Inferior parietal cortex (tissue), 1 donor: ENCODE measurements around the gene ULK4.
"Not testable (repeated sequence)": the region's sequence is repeated elsewhere in the genome, so short reads cannot be mapped to it uniquely, and the experiment has no call there.

ENCODE experiments used
- DNase-seq: peaks from one replicate; pipeline ENCODE4 v3.0.0-alpha.2; 2016; ENCODE audit errors: extremely low spot score

ULK4 gene

GRCh38 chr3:41649129-41649739 lies 312.7 kb downstream of the ULK4 start:
- no peak for DNase-seq

DNA sequence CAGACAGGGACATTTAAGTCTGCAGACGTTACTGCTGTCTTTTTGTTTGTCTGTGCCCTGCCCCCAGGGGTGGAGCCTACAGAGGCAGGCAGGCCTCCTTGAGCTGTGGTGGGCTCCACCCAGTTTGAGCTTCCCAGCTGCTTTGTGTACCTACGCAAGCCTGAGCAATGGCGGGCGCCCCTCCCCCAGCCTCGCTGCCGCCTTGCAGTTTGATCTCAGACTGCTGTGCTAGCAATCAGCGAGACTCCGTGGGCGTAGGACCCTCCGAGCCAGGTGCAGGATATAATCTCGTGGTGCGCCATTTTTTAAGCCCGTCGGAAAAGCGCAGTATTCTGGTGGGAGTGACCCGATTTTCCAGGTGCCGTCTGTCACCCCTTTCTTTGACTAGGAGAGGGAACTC lies 314.2 kb downstream of the ULK4 start:
- DNase-seq = not testable (repeated sequence)

GRCh38 chr3:41640076-41640475 lies 321.8 kb downstream of the ULK4 start:
- no peak for DNase-seq

GRCh38 chr3:41638381-41638780 lies 323.5 kb downstream of the ULK4 start:
- no peak for DNase-seq

GRCh38 chr3:41632700-41633099 lies 329.2 kb downstream of the ULK4 start:
- no peak for DNase-seq

GRCh38 chr3:41630708-41631107 lies 331.2 kb downstream of the ULK4 start:
- DNase-seq = peak; percentile 10

DNA sequence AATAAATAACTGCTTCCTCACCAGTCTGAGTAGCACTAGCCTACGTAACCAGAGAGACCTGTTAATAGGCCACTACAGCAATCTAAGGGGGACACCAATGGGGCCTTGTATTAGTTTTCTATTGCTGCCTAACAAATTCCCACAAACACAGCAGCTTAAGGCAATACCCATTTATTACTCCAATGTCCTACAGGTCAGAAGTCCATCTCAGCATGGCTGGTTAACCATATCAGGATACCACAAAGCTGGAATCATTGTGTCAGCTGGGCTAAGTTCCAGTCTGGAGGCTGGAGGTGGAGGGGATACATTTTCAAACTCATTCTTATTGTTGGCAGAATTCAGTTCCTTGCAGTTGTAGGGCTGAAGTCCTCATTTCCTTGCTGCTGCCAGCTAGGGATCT lies 331.9 kb downstream of the ULK4 start:
- DNase-seq = no peak

- DNase-seq = no peak
Observed at GRCh38 chr3:41629072-41629471, 332.8 kb downstream of the ULK4 start.

- DNase-seq = no peak
Observed at GRCh38 chr3:41627477-41628087, 334.3 kb downstream of the ULK4 start.

- DNase-seq = no peak
Observed at GRCh38 chr3:41612853-41613252, 349.1 kb downstream of the ULK4 start.

GRCh38 chr3:41611008-41611407 lies 350.9 kb downstream of the ULK4 start:
- no peak for DNase-seq

DNA sequence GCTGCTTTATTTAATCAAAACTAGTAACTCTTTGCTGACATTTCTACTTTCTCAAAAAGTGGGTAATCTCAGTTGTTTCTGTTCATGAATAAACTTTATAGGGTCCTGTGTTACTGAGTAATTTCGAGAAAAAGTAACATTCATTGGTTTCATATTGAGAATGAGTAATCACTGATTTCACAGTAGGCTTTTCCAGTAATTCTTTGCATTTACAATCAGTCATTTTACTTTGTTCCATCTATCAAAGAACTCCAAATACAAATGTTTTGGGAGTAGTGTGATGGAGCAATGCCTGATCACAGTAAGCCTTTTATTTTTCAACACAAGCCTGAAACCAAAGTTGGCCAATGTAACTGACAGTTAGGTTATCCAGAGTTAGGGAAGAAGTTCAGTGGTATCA lies 353.6 kb downstream of the ULK4 start:
- DNase-seq = no peak

DNA sequence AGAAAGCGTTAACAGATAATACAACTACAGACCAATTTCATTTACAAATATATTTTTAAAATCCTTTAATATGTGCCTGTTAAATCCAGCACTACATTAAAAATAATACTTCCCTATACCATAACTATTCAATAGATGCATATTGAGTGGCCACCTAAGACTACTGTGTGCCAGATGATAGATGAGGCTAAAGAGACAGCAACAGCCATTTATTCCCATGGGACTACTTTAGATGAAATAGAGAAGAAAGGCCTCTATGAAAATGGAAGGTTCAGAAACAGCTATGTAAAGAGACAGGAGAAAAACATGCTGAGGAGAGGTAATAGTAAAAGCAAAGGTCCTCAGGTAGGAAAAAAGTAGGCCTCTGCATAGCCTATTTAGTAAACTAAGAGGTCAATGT lies 358.1 kb downstream of the ULK4 start:
- DNase-seq = no peak

GRCh38 chr3:41602121-41602520 lies 359.8 kb downstream of the ULK4 start:
- DNase-seq = no peak

DNA sequence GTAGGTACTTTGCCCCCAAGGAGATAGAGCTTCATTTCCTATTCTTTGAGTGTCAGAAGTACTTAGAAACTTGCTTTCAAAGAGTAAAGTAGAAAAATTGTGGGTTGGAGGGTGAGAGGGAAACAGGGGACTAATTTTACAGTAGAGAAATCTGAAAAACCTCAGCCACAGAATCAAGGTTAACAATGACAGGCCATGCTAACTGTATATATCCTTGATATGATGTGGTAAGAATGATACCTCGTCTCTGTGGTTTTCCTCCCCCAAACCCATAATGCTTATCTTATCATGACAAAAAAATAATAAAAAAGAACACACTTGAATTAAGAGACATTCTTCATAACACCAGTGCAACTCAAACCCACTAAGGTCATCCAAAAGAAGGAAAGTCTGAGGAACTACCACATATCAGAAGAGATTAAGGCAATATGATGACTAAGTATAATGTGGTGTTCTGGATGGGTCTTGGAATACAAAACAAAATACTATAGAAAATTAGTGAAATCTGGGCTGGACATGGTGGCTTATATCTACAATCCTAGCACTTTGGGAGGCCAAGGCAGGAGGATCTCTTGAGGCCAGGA lies 360.4 kb downstream of the ULK4 start:
- DNase-seq = no peak

DNA sequence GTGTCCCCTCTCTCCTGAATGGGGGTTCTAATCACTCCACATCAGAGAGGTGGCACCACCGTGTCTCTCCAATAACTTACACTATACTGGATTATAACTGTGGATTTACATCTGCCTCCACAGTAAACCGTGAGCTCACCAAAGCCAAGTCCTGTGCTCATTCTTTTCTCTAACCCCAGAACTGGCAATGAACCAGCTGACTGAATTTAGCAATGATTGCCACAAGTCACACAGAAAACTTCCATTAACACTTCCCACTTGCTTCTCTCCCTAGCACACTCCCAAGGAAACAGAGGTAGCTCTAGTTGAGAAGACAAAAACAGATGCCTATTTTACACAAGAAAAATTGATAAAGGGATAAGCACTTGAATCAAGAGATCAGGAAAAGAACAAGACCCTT lies 361.3 kb downstream of the ULK4 start:
- peak; percentile 15 for DNase-seq

GRCh38 chr3:41599127-41599484 lies 362.8 kb downstream of the ULK4 start:
- DNase-seq = no peak

- DNase-seq = no peak
Observed at GRCh38 chr3:41598402-41599126, 363.3 kb downstream of the ULK4 start.

DNA sequence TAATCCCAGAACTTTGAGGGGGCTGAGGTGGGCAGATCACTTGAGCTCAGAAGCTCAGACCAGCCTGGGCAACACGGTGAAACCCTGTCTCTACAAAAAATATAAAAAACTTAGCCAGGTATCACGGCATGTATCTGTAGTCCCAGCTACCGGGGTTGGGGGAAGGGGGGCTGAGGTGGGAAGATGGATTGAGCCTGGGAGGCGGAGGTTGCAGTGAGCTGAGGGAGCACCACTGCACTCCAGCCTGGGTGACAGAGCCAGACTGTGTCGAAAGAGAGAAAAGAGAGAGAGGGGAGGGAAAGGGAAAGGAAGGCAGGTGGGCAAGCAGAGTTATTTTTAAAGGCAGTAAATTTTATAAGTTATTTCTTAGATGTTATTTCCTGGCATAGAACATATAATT lies 368.1 kb downstream of the ULK4 start:
- DNase-seq = no peak

DNA sequence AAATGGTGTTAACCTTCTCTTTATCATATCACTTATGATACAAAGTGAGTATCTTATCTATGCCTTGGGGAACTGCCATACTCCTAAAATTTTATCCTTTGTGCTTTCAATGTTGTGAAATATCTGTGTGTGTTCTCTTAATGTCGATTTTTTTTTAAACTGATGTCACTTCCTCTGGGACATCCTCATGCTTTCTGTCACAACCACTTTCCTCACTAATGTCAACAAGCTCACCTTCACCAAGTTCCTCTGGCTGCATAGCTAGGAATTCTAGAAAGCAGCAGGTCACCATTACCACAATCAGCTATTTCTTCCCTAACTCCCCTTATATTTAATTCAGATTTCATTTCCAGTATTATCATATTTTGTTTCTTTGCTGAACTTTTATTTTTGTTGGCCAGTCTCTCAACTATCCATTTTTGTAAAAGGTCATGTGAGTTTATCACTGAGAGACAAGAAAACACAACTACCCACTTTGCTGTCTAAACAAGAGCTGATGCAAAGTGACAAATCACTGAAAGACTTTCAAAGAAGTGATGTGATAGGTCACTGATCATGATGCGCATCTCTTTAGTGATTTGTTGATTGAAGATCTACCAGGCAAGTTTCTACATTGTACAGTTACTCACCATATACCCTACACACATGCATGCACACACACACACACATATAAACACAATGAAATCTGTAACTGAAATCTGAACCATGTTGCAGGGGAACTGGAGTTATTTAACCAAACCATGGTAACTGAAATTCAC lies 369.0 kb downstream of the ULK4 start:
- DNase-seq = no peak

GRCh38 chr3:41583014-41583413 lies 378.9 kb downstream of the ULK4 start:
- no peak for DNase-seq

GRCh38 chr3:41581700-41582099 lies 380.2 kb downstream of the ULK4 start:
- DNase-seq = no peak
